ENCODE measurements around the gene SRCIN1.
A peak's percentile ranks its signal among the peaks of the same experiment; 100 is the strongest.

Gene SRCIN1

GRCh38 chr17:38577645-38578173 is 28.0 kb downstream of the SRCIN1 start:
- no peak overlapping the region for H3K9ac ChIP-seq (ENCODE audit: low read length)
- H3K27ac ChIP-seq (ENCODE audit: low read depth, low read length) = no peak overlapping the region
- H3K9me3 ChIP-seq (ENCODE audit: control insufficient read depth, insufficient read depth, low read depth, low read length) = no peaks in the 10 kb centered on the region
- H3K4me1 ChIP-seq (ENCODE audit: control insufficient read depth, insufficient read depth, low read length) = peaks cover 47% of the 10 kb centered on the region
- H3K4me3 ChIP-seq (ENCODE audit: low read depth, low read length) = peak overlapping the region; percentile 64
- H3K36me3 ChIP-seq (ENCODE audit: control insufficient read depth, insufficient read depth, low read length) = no peaks in the 10 kb centered on the region
- peaks cover 88% of the 10 kb centered on the region for H3K27me3 ChIP-seq (ENCODE audit: control insufficient read depth, insufficient read depth, low read length)

GRCh38 chr17:38577244-38577643 is 28.5 kb downstream of the SRCIN1 start:
- Histone ChIP-seq H3K4me1 (ENCODE audit: control insufficient read depth, insufficient read depth, low read length) (peaks cover 43% of the 10 kb centered on the region), H3K9me3 (ENCODE audit: control insufficient read depth, insufficient read depth, low read depth, low read length) (no peaks in the 10 kb centered on the region), H3K4me3 (ENCODE audit: low read depth, low read length) (no peak overlapping the region), H3K36me3 (ENCODE audit: control insufficient read depth, insufficient read depth, low read length) (no peaks in the 10 kb centered on the region), H3K9ac (ENCODE audit: low read length) (no peak overlapping the region), H3K27ac (ENCODE audit: low read depth, low read length) (no peak overlapping the region), H3K27me3 (ENCODE audit: control insufficient read depth, insufficient read depth, low read length) (peaks cover 88% of the 10 kb centered on the region)

GRCh38 chr17:38575781-38576180 is 30.0 kb downstream of the SRCIN1 start:
- H3K27me3 ChIP-seq (ENCODE audit: control insufficient read depth, insufficient read depth, low read length) = peaks cover 94% of the 10 kb centered on the region
- no peaks in the 10 kb centered on the region for H3K9me3 ChIP-seq (ENCODE audit: control insufficient read depth, insufficient read depth, low read depth, low read length)
- no peaks in the 10 kb centered on the region for H3K36me3 ChIP-seq (ENCODE audit: control insufficient read depth, insufficient read depth, low read length)
- H3K9ac ChIP-seq (ENCODE audit: low read length) = no peak overlapping the region
- H3K4me1 ChIP-seq (ENCODE audit: control insufficient read depth, insufficient read depth, low read length) = peaks cover 48% of the 10 kb centered on the region
- no peak overlapping the region for H3K27ac ChIP-seq (ENCODE audit: low read depth, low read length)
- H3K4me3 ChIP-seq (ENCODE audit: low read depth, low read length) = no peak overlapping the region

GRCh38 chr17:38574712-38575111 is 31.0 kb downstream of the SRCIN1 start:
- no peaks in the 10 kb centered on the region for H3K36me3 ChIP-seq (ENCODE audit: control insufficient read depth, insufficient read depth, low read length)
- peak overlapping the region; percentile 25; the same call in 1 of the 2 replicates for H3K4me3 ChIP-seq (ENCODE audit: low read depth, low read length)
- H3K4me1 ChIP-seq (ENCODE audit: control insufficient read depth, insufficient read depth, low read length) = peaks cover 43% of the 10 kb centered on the region
- no peak overlapping the region for H3K9ac ChIP-seq (ENCODE audit: low read length)
- peaks cover 94% of the 10 kb centered on the region for H3K27me3 ChIP-seq (ENCODE audit: control insufficient read depth, insufficient read depth, low read length)
- H3K27ac ChIP-seq (ENCODE audit: low read depth, low read length) = no peak overlapping the region
- H3K9me3 ChIP-seq (ENCODE audit: control insufficient read depth, insufficient read depth, low read depth, low read length) = no peaks in the 10 kb centered on the region

- peaks cover 35% of the 10 kb centered on the region for H3K4me1 ChIP-seq (ENCODE audit: control insufficient read depth, insufficient read depth, low read length)
- no peak overlapping the region for H3K9ac ChIP-seq (ENCODE audit: low read length)
- H3K27ac ChIP-seq (ENCODE audit: low read depth, low read length) = no peak overlapping the region
- no peaks in the 10 kb centered on the region for H3K36me3 ChIP-seq (ENCODE audit: control insufficient read depth, insufficient read depth, low read length)
- peak overlapping the region; percentile 58 for H3K4me3 ChIP-seq (ENCODE audit: low read depth, low read length)
- H3K27me3 ChIP-seq (ENCODE audit: control insufficient read depth, insufficient read depth, low read length) = peaks cover 94% of the 10 kb centered on the region
- H3K9me3 ChIP-seq (ENCODE audit: control insufficient read depth, insufficient read depth, low read depth, low read length) = no peaks in the 10 kb centered on the region
Measured at GRCh38 chr17:38572669-38573365, 32.9 kb downstream of the SRCIN1 start.

GRCh38 chr17:38571833-38572668 is 33.7 kb downstream of the SRCIN1 start:
- Histone ChIP-seq H3K9me3 (ENCODE audit: control insufficient read depth, insufficient read depth, low read depth, low read length) (no peaks in the 10 kb centered on the region), H3K36me3 (ENCODE audit: control insufficient read depth, insufficient read depth, low read length) (no peaks in the 10 kb centered on the region), H3K27me3 (ENCODE audit: control insufficient read depth, insufficient read depth, low read length) (peaks cover 94% of the 10 kb centered on the region), H3K9ac (ENCODE audit: low read length) (no peak overlapping the region), H3K27ac (ENCODE audit: low read depth, low read length) (no peak overlapping the region), H3K4me1 (ENCODE audit: control insufficient read depth, insufficient read depth, low read length) (peaks cover 28% of the 10 kb centered on the region), H3K4me3 (ENCODE audit: low read depth, low read length) (peak overlapping the region; percentile 58)

GRCh38 chr17:38569701-38570512 is 35.8 kb downstream of the SRCIN1 start:
- Histone ChIP-seq H3K4me3 (ENCODE audit: low read depth, low read length) (no peak overlapping the region), H3K36me3 (ENCODE audit: control insufficient read depth, insufficient read depth, low read length) (no peaks in the 10 kb centered on the region), H3K27me3 (ENCODE audit: control insufficient read depth, insufficient read depth, low read length) (peaks cover 94% of the 10 kb centered on the region), H3K27ac (ENCODE audit: low read depth, low read length) (no peak overlapping the region), H3K4me1 (ENCODE audit: control insufficient read depth, insufficient read depth, low read length) (peaks cover 37% of the 10 kb centered on the region), H3K9ac (ENCODE audit: low read length) (no peak overlapping the region), H3K9me3 (ENCODE audit: control insufficient read depth, insufficient read depth, low read depth, low read length) (no peaks in the 10 kb centered on the region)

- H3K4me1 ChIP-seq (ENCODE audit: control insufficient read depth, insufficient read depth, low read length) = peaks cover 43% of the 10 kb centered on the region
- H3K9me3 ChIP-seq (ENCODE audit: control insufficient read depth, insufficient read depth, low read depth, low read length) = no peaks in the 10 kb centered on the region
- no peak overlapping the region for H3K27ac ChIP-seq (ENCODE audit: low read depth, low read length)
- no peak overlapping the region for H3K9ac ChIP-seq (ENCODE audit: low read length)
- H3K27me3 ChIP-seq (ENCODE audit: control insufficient read depth, insufficient read depth, low read length) = peaks cover 94% of the 10 kb centered on the region
- no peaks in the 10 kb centered on the region for H3K36me3 ChIP-seq (ENCODE audit: control insufficient read depth, insufficient read depth, low read length)
- no peak overlapping the region for H3K4me3 ChIP-seq (ENCODE audit: low read depth, low read length)
Measured at GRCh38 chr17:38568845-38569510, 36.8 kb downstream of the SRCIN1 start.

- H3K27me3 ChIP-seq (ENCODE audit: control insufficient read depth, insufficient read depth, low read length) = peaks cover 94% of the 10 kb centered on the region
Measured at GRCh38 chr17:38568274-38568673, 37.5 kb downstream of the SRCIN1 start.

GRCh38 chr17:38567350-38567749 is 38.4 kb downstream of the SRCIN1 start:
- peaks cover 45% of the 10 kb centered on the region for H3K4me1 ChIP-seq (ENCODE audit: control insufficient read depth, insufficient read depth, low read length)
- no peaks in the 10 kb centered on the region for H3K9me3 ChIP-seq (ENCODE audit: control insufficient read depth, insufficient read depth, low read depth, low read length)
- no peak overlapping the region for H3K9ac ChIP-seq (ENCODE audit: low read length)
- no peak overlapping the region for H3K27ac ChIP-seq (ENCODE audit: low read depth, low read length)
- H3K27me3 ChIP-seq (ENCODE audit: control insufficient read depth, insufficient read depth, low read length) = peaks cover 98% of the 10 kb centered on the region
- H3K36me3 ChIP-seq (ENCODE audit: control insufficient read depth, insufficient read depth, low read length) = no peaks in the 10 kb centered on the region
- no peak overlapping the region for H3K4me3 ChIP-seq (ENCODE audit: low read depth, low read length)

More at GRCh38 chr17:38568274-38568673, 37.5 kb downstream of the SRCIN1 start:
- Histone ChIP-seq H3K4me1 (ENCODE audit: control insufficient read depth, insufficient read depth, low read length) (peaks cover 43% of the 10 kb centered on the region), H3K27ac (ENCODE audit: low read depth, low read length) (no peak overlapping the region), H3K9me3 (ENCODE audit: control insufficient read depth, insufficient read depth, low read depth, low read length) (no peaks in the 10 kb centered on the region), H3K36me3 (ENCODE audit: control insufficient read depth, insufficient read depth, low read length) (no peaks in the 10 kb centered on the region), H3K4me3 (ENCODE audit: low read depth, low read length) (no peak overlapping the region), H3K9ac (ENCODE audit: low read length) (no peak overlapping the region)
